ENCODE data around the gene TIMM10B. TPM values are rescaled to one million over a fixed set of nuclear protein-coding genes. Genes with fewer than 3 reads are reported as not detected.
A peak's percentile ranks its signal among the peaks of the same experiment; 100 is the strongest.

Gene TIMM10B
- total RNA-seq, 1 donor from 2014 or later: 31.2 TPM

GRCh38 chr11:6486938-6487337 is 5.6 kb downstream of the TIMM10B start:
- Mint-ChIP-seq H3K4me1 (ENCODE audit: unreplicated experiment) (peaks cover 13% of the 10 kb centered on the region), H3K36me3 (peaks cover 14% of the 10 kb centered on the region), H3K27me3 (no peaks in the 10 kb centered on the region), H3K9me3 (no peaks in the 10 kb centered on the region), H3K4me3 (no peak overlapping the region), H3K27ac (no peak overlapping the region)
- TF ChIP-seq CTCF (conservative IDR thresholded peaks at IDR 0.05): no peak
- no peak for DNase-seq (ENCODE audit: extremely low spot score, unreplicated experiment)

DNA sequence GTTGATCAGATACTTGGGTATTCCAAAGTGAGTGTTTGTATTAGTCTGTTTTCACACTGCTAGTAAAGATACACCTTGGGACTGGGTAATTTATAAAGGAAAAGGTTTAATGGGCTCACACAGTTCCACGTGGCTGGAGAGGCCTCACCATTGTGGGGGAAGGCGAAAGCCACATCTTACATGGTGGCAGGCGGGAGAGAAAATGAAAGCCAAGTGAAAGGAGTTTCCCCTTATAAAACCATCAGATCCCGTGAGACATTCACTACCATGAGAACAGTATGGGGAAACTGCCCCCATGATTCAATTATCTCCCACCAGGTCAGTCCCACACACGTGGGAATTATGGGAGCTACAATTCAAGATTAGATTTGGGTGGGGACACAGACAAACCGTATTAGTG is 7.0 kb downstream of the TIMM10B start:
- DNase-seq (ENCODE audit: extremely low spot score, unreplicated experiment): no peak
- Mint-ChIP-seq H3K4me3 (no peak overlapping the region), H3K27ac (no peak overlapping the region), H3K36me3 (peaks cover 3% of the 10 kb centered on the region), H3K4me1 (ENCODE audit: unreplicated experiment) (peaks cover 3% of the 10 kb centered on the region), H3K27me3 (no peaks in the 10 kb centered on the region), H3K9me3 (no peaks in the 10 kb centered on the region)
- TF ChIP-seq CTCF (conservative IDR thresholded peaks at IDR 0.05): no peak

DNA sequence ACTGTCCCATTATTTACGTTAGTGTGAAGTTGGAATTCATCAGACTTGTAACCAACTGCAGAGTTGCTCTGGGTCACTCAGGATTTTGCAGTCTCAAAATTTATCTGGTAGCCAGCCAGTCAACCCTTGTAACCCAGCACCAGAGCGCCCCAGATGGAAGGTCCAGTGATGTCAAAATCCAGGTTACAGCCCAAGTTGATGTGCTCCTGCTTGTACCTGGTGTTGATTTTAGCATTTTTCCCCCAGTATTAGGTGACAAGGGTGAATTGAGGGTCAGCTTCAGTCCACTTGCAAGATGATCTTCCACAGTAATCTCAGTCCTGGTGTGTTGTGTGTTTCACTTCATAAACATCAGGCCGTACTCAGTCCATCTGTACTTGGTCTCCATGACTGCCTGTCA is 7.5 kb downstream of the TIMM10B start:
- H3K9me3 Mint-ChIP-seq: no peaks in the 10 kb centered on the region
- no peaks in the 10 kb centered on the region for H3K36me3 Mint-ChIP-seq
- TF ChIP-seq CTCF (conservative IDR thresholded peaks at IDR 0.05): no peak
- peak overlapping the region; percentile 57 for H3K27ac Mint-ChIP-seq
- H3K27me3 Mint-ChIP-seq: no peaks in the 10 kb centered on the region
- no peaks in the 10 kb centered on the region for H3K4me1 Mint-ChIP-seq (ENCODE audit: unreplicated experiment)
- H3K4me3 Mint-ChIP-seq: no peak overlapping the region
- no peak for DNase-seq (ENCODE audit: extremely low spot score, unreplicated experiment)

DNA sequence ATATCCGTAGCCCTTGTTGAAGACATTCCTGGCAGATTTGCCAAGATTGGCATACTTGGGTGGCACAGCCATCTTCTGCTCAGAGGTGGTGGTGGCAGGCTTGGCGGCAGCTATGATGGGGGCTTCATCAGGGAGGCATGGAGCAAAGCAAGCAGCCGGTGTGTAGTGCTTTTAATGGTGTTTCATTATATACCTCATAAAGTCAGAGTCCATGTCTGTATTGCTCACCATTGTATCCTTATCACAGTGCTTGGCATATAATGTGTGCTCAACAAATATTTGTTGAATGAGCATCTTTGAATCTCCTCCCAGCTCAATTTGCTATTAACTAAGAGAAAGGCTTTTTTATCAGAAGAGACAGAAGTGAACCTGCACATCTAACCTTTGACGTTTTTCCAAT is 8.0 kb downstream of the TIMM10B start:
- H3K4me1 Mint-ChIP-seq (ENCODE audit: unreplicated experiment): no peaks in the 10 kb centered on the region
- no peak for DNase-seq (ENCODE audit: extremely low spot score, unreplicated experiment)
- no peak for TF ChIP-seq CTCF (conservative IDR thresholded peaks at IDR 0.05)
- no peaks in the 10 kb centered on the region for H3K9me3 Mint-ChIP-seq
- H3K27ac Mint-ChIP-seq: peak overlapping the region; percentile 57
- H3K36me3 Mint-ChIP-seq: no peaks in the 10 kb centered on the region
- no peak overlapping the region for H3K4me3 Mint-ChIP-seq
- H3K27me3 Mint-ChIP-seq: no peaks in the 10 kb centered on the region

DNA sequence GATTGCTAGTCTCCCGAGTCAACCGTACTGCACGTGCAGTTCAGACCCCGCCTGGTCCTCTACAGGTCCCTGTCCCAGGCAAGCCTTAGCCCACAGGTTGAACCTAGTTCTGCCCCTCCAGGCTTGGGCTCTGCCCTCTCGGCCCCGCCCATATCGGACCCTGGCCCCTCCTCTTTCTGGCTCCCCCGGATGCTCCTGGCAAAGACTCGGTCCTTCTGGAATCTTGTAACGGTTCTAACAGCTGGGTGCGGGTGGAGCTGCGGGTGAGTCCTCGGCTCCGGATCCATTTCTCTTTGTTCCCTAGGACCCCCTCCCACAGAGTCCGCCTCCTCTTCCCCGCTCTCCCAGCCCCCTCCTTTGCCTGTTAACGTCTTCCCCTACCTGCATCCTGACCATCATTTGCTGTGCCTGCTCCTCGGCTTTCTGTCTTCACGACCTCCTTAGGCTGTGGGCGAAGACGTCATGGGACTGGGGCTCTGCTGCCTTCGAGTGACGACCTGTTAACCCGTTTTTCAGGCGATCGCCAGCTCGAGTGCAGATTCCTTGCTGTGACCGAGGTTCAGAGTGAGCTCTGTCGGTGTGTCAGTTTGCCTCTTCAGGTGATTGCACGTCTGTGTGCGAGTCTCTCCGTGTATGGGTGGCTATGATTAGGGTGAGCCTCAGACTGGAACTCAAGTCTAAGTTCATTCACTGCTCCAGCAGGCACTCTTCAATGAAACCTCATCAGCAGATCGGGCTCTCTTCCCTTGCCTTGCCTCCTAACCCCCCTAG is 16.0 kb downstream of the TIMM10B start, which contains the start of gene DNHD1:
TSS of gene DNHD1 (plus strand) at position 212 of the 771 bp plus-strand sequence. CDS start 936 bp downstream, outside the sequence.
- TF ChIP-seq CTCF (conservative IDR thresholded peaks at IDR 0.05): no peak
- Mint-ChIP-seq H3K4me3 (no peak within 1 kb of the TSS), H3K4me1 (ENCODE audit: unreplicated experiment) (no peaks in the 10 kb centered on the region), H3K27me3 (no peaks in the 10 kb centered on the region), H3K27ac (no peak within 1 kb of the TSS), H3K9me3 (no peaks in the 10 kb centered on the region), H3K36me3 (no peaks in the 10 kb centered on the region)
- DNase-seq (ENCODE audit: extremely low spot score, unreplicated experiment): no peak
